ENCODE data around the gene TFAM.

DNA sequence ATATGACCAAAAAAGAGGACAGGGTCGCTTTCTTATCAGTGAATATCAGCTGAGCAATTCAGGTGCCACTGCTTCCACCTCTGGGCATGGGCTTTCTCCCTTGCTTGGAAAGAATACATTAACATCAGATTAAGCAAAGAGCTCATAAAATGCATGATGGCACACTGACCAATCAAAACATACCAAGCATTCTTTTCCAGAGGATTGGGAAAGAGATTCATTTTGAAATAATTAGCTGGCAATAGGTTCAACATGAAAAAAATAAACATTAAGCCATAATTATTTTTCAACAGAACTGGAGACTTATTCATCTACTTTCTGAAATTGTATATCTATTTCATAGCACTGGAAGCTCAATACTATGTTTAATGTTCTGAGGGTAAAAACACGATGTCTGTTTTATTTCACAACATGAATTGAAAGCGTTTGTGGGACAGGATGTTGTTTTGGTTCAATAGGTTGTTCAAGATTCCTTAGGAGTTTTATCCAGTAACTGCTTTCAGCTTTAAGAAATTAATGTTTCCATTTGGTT is 53.2 kb downstream of the TFAM start:
- no peak for TF ChIP-seq POLR2A (IDR thresholded peaks at IDR 0.05)
- TF ChIP-seq, protein P1, sequence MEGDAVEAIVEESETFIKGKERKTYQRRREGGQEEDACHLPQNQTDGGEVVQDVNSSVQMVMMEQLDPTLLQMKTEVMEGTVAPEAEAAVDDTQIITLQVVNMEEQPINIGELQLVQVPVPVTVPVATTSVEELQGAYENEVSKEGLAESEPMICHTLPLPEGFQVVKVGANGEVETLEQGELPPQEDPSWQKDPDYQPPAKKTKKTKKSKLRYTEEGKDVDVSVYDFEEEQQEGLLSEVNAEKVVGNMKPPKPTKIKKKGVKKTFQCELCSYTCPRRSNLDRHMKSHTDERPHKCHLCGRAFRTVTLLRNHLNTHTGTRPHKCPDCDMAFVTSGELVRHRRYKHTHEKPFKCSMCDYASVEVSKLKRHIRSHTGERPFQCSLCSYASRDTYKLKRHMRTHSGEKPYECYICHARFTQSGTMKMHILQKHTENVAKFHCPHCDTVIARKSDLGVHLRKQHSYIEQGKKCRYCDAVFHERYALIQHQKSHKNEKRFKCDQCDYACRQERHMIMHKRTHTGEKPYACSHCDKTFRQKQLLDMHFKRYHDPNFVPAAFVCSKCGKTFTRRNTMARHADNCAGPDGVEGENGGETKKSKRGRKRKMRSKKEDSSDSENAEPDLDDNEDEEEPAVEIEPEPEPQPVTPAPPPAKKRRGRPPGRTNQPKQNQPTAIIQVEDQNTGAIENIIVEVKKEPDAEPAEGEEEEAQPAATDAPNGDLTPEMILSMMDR (IDR thresholded peaks at IDR 0.05), result no peak
